GM19328 (cell line): ENCODE measurements around the gene TPSAB1.
"Not testable (repeated sequence)": the region's sequence is repeated elsewhere in the genome, so short reads cannot be mapped to it uniquely, and the experiment has no call there.

ENCODE experiments used
- ATAC-seq: cut with Tn5 transposase; IDR thresholded peaks from one replicate; pipeline ENCODE4 v1.9.1; 2021; ENCODE audit warnings: mild to moderate bottlenecking, moderate library complexity; ENCODE audit not compliant: unreplicated experiment

Gene TPSAB1

GRCh38 chr16:1263591-1264344, 23.3 kb downstream of the TPSAB1 start:
- no peak for ATAC-seq

- no peak for ATAC-seq
Observed at GRCh38 chr16:1264345-1265089, 24.0 kb downstream of the TPSAB1 start.

- no peak for ATAC-seq
Observed at GRCh38 chr16:1265090-1265630, 24.7 kb downstream of the TPSAB1 start.

- no peak for ATAC-seq
Observed at GRCh38 chr16:1265826-1266225, 25.3 kb downstream of the TPSAB1 start.

GRCh38 chr16:1269418-1269817, 28.9 kb downstream of the TPSAB1 start:
- not testable (repeated sequence) for ATAC-seq

- ATAC-seq = no peak
Observed at GRCh38 chr16:1271380-1271723, 30.8 kb downstream of the TPSAB1 start.

- ATAC-seq = not testable (repeated sequence)
Observed at GRCh38 chr16:1271724-1272413, 31.4 kb downstream of the TPSAB1 start.

GRCh38 chr16:1272453-1273198, 32.1 kb downstream of the TPSAB1 start:
- no peak for ATAC-seq

- ATAC-seq = no peak
Observed at GRCh38 chr16:1273816-1274215, 33.3 kb downstream of the TPSAB1 start.

- no peak for ATAC-seq
Observed at GRCh38 chr16:1274767-1275166, 34.3 kb downstream of the TPSAB1 start.

- no peak for ATAC-seq
Observed at GRCh38 chr16:1275791-1276579, 35.5 kb downstream of the TPSAB1 start.

- no peak for ATAC-seq
Observed at GRCh38 chr16:1276580-1276878, 36.0 kb downstream of the TPSAB1 start.

GRCh38 chr16:1277151-1277598, 36.7 kb downstream of the TPSAB1 start:
- no peak for ATAC-seq

GRCh38 chr16:1277617-1278282, 37.2 kb downstream of the TPSAB1 start:
- ATAC-seq = no peak

- no peak for ATAC-seq
Observed at GRCh38 chr16:1278477-1278876, 38.0 kb downstream of the TPSAB1 start.

- no peak for ATAC-seq
Observed at GRCh38 chr16:1279081-1279944, 38.8 kb downstream of the TPSAB1 start.

- no peak for ATAC-seq
Observed at GRCh38 chr16:1279945-1280589, 39.6 kb downstream of the TPSAB1 start.

GRCh38 chr16:1280783-1281182, 40.3 kb downstream of the TPSAB1 start:
- ATAC-seq = no peak
